ENCODE data around the gene GCDH. TPM values are rescaled to one million over a fixed set of nuclear protein-coding genes. Genes with fewer than 3 reads are reported as not detected.

The GCDH gene
- total RNA-seq, 1 experiment from 2014 or later = 15.6 TPM

GRCh38 chr19:12896460-12896859, 5.5 kb downstream of the GCDH start:
- Histone ChIP-seq H3K36me3 (ENCODE audit: control insufficient read depth, insufficient read depth, low read length) (no peaks in the 10 kb centered on the region), H3K27ac (ENCODE audit: low read length) (no peak overlapping the region), H3K4me3 (ENCODE audit: low read depth in 2 of 2, low read length in 2 of 2) (no peak overlapping the region), H3K9me3 (ENCODE audit: control insufficient read depth, insufficient read depth, low read depth, low read length) (no peaks in the 10 kb centered on the region), H3K27me3 (ENCODE audit: control insufficient read depth, insufficient read depth, low read length) (no peaks in the 10 kb centered on the region), H3K4me1 (ENCODE audit: control insufficient read depth, insufficient read depth, low read length) (no peaks in the 10 kb centered on the region)
- ATAC-seq = no peak
- TF ChIP-seq POLR2AphosphoS5 (IDR thresholded peaks at IDR 0.05; ENCODE audit: low read depth, low read length) (no peak), TCF7L2 (IDR thresholded peaks at IDR 0.05; ENCODE audit: low read depth, low read length) (no peak), REST (IDR thresholded peaks at IDR 0.05; ENCODE audit: insufficient read depth in 1 of 2, low read depth in 2 of 2, low read length in 1 of 2) (no peak), CTCF (IDR thresholded peaks at IDR 0.05) (no peak), SIN3A (IDR thresholded peaks at IDR 0.05; ENCODE audit: borderline replicate concordance, insufficient read depth, low read depth, low read length) (no peak)
- no peak for DNase-seq (ENCODE audit: low read depth, low spot score)
- POLR2A ChIA-PET = no interaction called here
- CTCF ChIA-PET = no interaction called here
- in situ Hi-C loops (cut with HindIII; ENCODE audit: low pct_unique_long_range_greater_than_20kb, low sequenced_read_pairs) (no loop called here), intact Hi-C loops (cut with micrococcal nuclease; ENCODE audit: unreplicated experiment) (no loop called here)
- BruUV-seq (replicated peaks) = no TSS peak

GRCh38 chr19:12899891-12900518, 9.0 kb downstream of the GCDH start:
- no TSS peak for BruUV-seq (replicated peaks)
- no peak for TF ChIP-seq REST (IDR thresholded peaks at IDR 0.05; ENCODE audit: insufficient read depth in 1 of 2, low read depth in 2 of 2, low read length in 1 of 2)
- TF ChIP-seq POLR2AphosphoS5 (IDR thresholded peaks at IDR 0.05; ENCODE audit: low read depth, low read length) = no peak
- no peak for TF ChIP-seq TCF7L2 (IDR thresholded peaks at IDR 0.05; ENCODE audit: low read depth, low read length)
- no peak for TF ChIP-seq SIN3A (IDR thresholded peaks at IDR 0.05; ENCODE audit: borderline replicate concordance, insufficient read depth, low read depth, low read length)
- TF ChIP-seq CTCF (IDR thresholded peaks at IDR 0.05) = no peak
- Histone ChIP-seq H3K9me3 (ENCODE audit: control insufficient read depth, insufficient read depth, low read depth, low read length) (no peaks in the 10 kb centered on the region), H3K27me3 (ENCODE audit: control insufficient read depth, insufficient read depth, low read length) (no peaks in the 10 kb centered on the region), H3K4me1 (ENCODE audit: control insufficient read depth, insufficient read depth, low read length) (no peaks in the 10 kb centered on the region), H3K27ac (ENCODE audit: low read length) (no peak overlapping the region), H3K4me3 (ENCODE audit: low read depth in 2 of 2, low read length in 2 of 2) (no peak overlapping the region), H3K36me3 (ENCODE audit: control insufficient read depth, insufficient read depth, low read length) (no peaks in the 10 kb centered on the region)
- DNase-seq (ENCODE audit: low read depth, low spot score) = no peak
- intact Hi-C loops (cut with micrococcal nuclease; ENCODE audit: unreplicated experiment) = no loop called here
- CTCF ChIA-PET = no interaction called here
- in situ Hi-C loops (cut with HindIII; ENCODE audit: low pct_unique_long_range_greater_than_20kb, low sequenced_read_pairs) = no loop called here
- no peak for ATAC-seq
- POLR2A ChIA-PET = no interaction called here

All from Panc1 (cell line).